HG03571 (cell line): ENCODE data around the gene CPVL.
"Not testable (repeated sequence)": the region's sequence is repeated elsewhere in the genome, so short reads cannot be mapped to it uniquely, and the experiment has no call there.

Source experiments
- ATAC-seq: cut with Tn5 transposase; IDR thresholded peaks from one replicate; pipeline ENCODE4 v1.9.1; 2021; ENCODE audit not compliant: unreplicated experiment

CPVL gene

GRCh38 chr7:29120955-29121354 lies 25.4 kb downstream of the CPVL start:
- ATAC-seq = no peak

GRCh38 chr7:29119538-29119937 lies 26.8 kb downstream of the CPVL start:
- no peak for ATAC-seq

- no peak for ATAC-seq
These were observed 29.8 kb downstream of the CPVL start for GRCh38 chr7:29116361-29117200.

- no peak for ATAC-seq
These were observed 30.6 kb downstream of the CPVL start for GRCh38 chr7:29115753-29116152.

- no peak for ATAC-seq
These were observed 31.1 kb downstream of the CPVL start for GRCh38 chr7:29115130-29115687.

- not testable (repeated sequence) for ATAC-seq
These were observed 32.1 kb downstream of the CPVL start for GRCh38 chr7:29114266-29114665.

GRCh38 chr7:29113384-29114102 lies 32.8 kb downstream of the CPVL start:
- no peak for ATAC-seq

GRCh38 chr7:29112721-29113120 lies 33.6 kb downstream of the CPVL start:
- ATAC-seq = no peak

GRCh38 chr7:29109899-29110298 lies 36.4 kb downstream of the CPVL start:
- ATAC-seq = no peak

GRCh38 chr7:29109358-29109757 lies 37.0 kb downstream of the CPVL start:
- no peak for ATAC-seq

GRCh38 chr7:29107056-29107455 lies 39.3 kb downstream of the CPVL start:
- ATAC-seq = no peak

- no peak for ATAC-seq
These were observed 39.7 kb downstream of the CPVL start for GRCh38 chr7:29106669-29106988.

GRCh38 chr7:29105752-29106668 lies 40.3 kb downstream of the CPVL start:
- no peak for ATAC-seq

- no peak for ATAC-seq
These were observed 41.1 kb downstream of the CPVL start for GRCh38 chr7:29105191-29105590.

GRCh38 chr7:29102558-29103151 lies 43.7 kb downstream of the CPVL start:
- ATAC-seq = no peak

- ATAC-seq = no peak
These were observed 45.4 kb downstream of the CPVL start for GRCh38 chr7:29100924-29101323.

- no peak for ATAC-seq
These were observed 46.2 kb downstream of the CPVL start for GRCh38 chr7:29099896-29100847.

GRCh38 chr7:29096446-29096730 lies 49.9 kb downstream of the CPVL start:
- no peak for ATAC-seq

GRCh38 chr7:29095631-29096445 lies 50.5 kb downstream of the CPVL start:
- no peak for ATAC-seq
